ENCODE data around the gene RGS4. TPM values are rescaled to one million over a fixed set of nuclear protein-coding genes. Genes with fewer than 3 reads are reported as not detected.

Gene RGS4
- total RNA-seq, 1 donor from 2014 or later, result 20.8 TPM

GRCh38 chr1:163093579-163093978, 24.4 kb downstream of the RGS4 start:
- DNase-seq (ENCODE audit: low read depth), result no peak
- Histone ChIP-seq H3K4me3 (ENCODE audit: low read depth, low read length) (no peak overlapping the region), H3K36me3 (ENCODE audit: control insufficient read depth, insufficient read depth, low read length) (no peaks in the 10 kb centered on the region), H3K27me3 (ENCODE audit: control insufficient read depth, insufficient read depth, low read length) (no peaks in the 10 kb centered on the region)
- no peak for TF ChIP-seq CTCF (IDR thresholded peaks at IDR 0.05; ENCODE audit: insufficient read depth, low read length, poor library complexity, severe bottlenecking)

- DNase-seq (ENCODE audit: low read depth), result no peak
- H3K36me3 ChIP-seq (ENCODE audit: control insufficient read depth, insufficient read depth, low read length), result no peaks in the 10 kb centered on the region
- TF ChIP-seq CTCF (IDR thresholded peaks at IDR 0.05; ENCODE audit: insufficient read depth, low read length, poor library complexity, severe bottlenecking), result no peak
- no peak overlapping the region for H3K4me3 ChIP-seq (ENCODE audit: low read depth, low read length)
- H3K27me3 ChIP-seq (ENCODE audit: control insufficient read depth, insufficient read depth, low read length), result no peaks in the 10 kb centered on the region
Observed at GRCh38 chr1:163094182-163094581, 25.0 kb downstream of the RGS4 start.

GRCh38 chr1:163094589-163094988, 25.4 kb downstream of the RGS4 start:
- TF ChIP-seq CTCF (IDR thresholded peaks at IDR 0.05; ENCODE audit: insufficient read depth, low read length, poor library complexity, severe bottlenecking), result no peak
- Histone ChIP-seq H3K4me3 (ENCODE audit: low read depth, low read length) (no peak overlapping the region), H3K36me3 (ENCODE audit: control insufficient read depth, insufficient read depth, low read length) (no peaks in the 10 kb centered on the region), H3K27me3 (ENCODE audit: control insufficient read depth, insufficient read depth, low read length) (no peaks in the 10 kb centered on the region)
- DNase-seq (ENCODE audit: low read depth), result peak; percentile 7

- no peak for TF ChIP-seq CTCF (IDR thresholded peaks at IDR 0.05; ENCODE audit: insufficient read depth, low read length, poor library complexity, severe bottlenecking)
- no peaks in the 10 kb centered on the region for H3K36me3 ChIP-seq (ENCODE audit: control insufficient read depth, insufficient read depth, low read length)
- H3K4me3 ChIP-seq (ENCODE audit: low read depth, low read length), result no peak overlapping the region
- H3K27me3 ChIP-seq (ENCODE audit: control insufficient read depth, insufficient read depth, low read length), result no peaks in the 10 kb centered on the region
- DNase-seq (ENCODE audit: low read depth), result no peak
Observed at GRCh38 chr1:163095213-163095612, 26.1 kb downstream of the RGS4 start.

- TF ChIP-seq CTCF (IDR thresholded peaks at IDR 0.05; ENCODE audit: insufficient read depth, low read length, poor library complexity, severe bottlenecking), result no peak
- no peak for DNase-seq (ENCODE audit: low read depth)
- H3K4me3 ChIP-seq (ENCODE audit: low read depth, low read length), result no peak overlapping the region
- H3K27me3 ChIP-seq (ENCODE audit: control insufficient read depth, insufficient read depth, low read length), result no peaks in the 10 kb centered on the region
- H3K36me3 ChIP-seq (ENCODE audit: control insufficient read depth, insufficient read depth, low read length), result no peaks in the 10 kb centered on the region
Observed at GRCh38 chr1:163102590-163102989, 33.4 kb downstream of the RGS4 start.

GRCh38 chr1:163104385-163105099, 35.4 kb downstream of the RGS4 start:
- Histone ChIP-seq H3K27me3 (ENCODE audit: control insufficient read depth, insufficient read depth, low read length) (no peaks in the 10 kb centered on the region), H3K36me3 (ENCODE audit: control insufficient read depth, insufficient read depth, low read length) (no peaks in the 10 kb centered on the region), H3K4me3 (ENCODE audit: low read depth, low read length) (no peak overlapping the region)
- no peak for TF ChIP-seq CTCF (IDR thresholded peaks at IDR 0.05; ENCODE audit: insufficient read depth, low read length, poor library complexity, severe bottlenecking)
- DNase-seq (ENCODE audit: low read depth), result no peak
